LHCN-M2 (cell line): ENCODE measurements around the gene BTBD16. TPM values are rescaled to one million over a fixed set of nuclear protein-coding genes. Genes with fewer than 3 reads are reported as not detected.

Source experiments
- DNase-seq: peaks from one replicate; pipeline ENCODE4 v3.0.0-alpha.2; 2012; ENCODE audit warnings: low read depth
- total RNA-seq: library from RNA; depleted of rRNA; stranded (reverse); fragments of >200 nt; gene quantifications from 2 replicates; pipeline ENCODE4 v1.2.3, GENCODE V29; 2014; rRNA removed

The BTBD16 gene
- total RNA-seq, 1 experiment from 2014 or later, result not detected

DNA sequence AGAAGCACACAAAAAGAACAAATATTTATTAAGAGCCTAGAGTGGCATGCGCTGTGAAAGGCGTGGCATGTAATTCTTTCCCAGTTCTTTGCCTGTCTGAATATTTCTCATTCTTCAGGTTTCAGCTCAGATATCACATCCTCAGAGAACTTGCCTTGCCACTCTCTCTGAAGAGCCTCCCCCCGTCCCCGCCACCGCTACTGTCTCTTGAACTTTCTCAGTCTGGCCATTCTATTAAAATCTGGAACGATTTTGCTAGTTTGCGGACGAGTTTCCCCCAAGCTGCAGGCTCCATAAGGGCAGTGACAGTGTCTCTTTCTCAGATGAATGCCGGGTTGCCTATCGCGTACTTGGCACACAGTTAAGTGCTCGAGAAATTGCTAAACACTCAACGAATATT is 102.6 kb downstream of the BTBD16 start:
- peak; percentile 6 for DNase-seq

DNA sequence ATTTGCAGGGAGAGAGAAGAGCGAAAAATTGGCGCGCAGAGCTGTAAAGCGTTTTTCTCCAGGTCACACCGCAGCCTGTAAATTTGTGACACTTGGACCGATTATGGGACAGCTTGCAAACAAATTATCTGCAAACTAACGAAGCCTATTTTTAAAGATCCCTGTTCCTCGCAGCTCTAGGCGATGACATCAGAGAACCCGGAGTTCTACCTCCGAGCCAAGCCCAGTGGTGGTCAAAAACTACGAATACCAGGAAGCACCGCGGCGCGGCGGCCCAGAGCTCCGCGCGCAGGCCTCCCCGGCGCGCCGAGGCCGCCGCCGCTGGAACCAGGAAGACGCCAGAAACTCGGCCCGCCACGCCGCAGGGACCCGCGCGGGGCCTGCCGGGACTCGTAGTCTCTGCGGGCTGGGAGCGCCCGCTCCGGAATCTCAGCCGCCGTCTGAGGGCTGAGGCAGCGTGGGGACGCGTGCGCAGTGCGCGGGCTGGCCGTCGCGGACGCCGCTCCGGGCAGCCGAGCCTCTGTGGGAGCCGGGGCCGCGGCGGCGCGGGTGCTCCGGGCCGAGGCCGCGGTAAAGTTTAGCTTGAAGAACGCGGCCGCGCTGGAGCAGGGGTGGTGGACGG is 103.3 kb downstream of the BTBD16 start, which contains the start of gene PLEKHA1:
TSS of gene PLEKHA1 (plus strand) at position 472 of the 622 bp plus-strand sequence. CDS start 18,493 bp downstream, outside the sequence.
- peak; percentile 92 for DNase-seq

GRCh38 chr10:122374859-122375678 is 104.0 kb downstream of the BTBD16 start:
- peak; percentile 48 for DNase-seq

GRCh38 chr10:122375679-122376160 is 104.6 kb downstream of the BTBD16 start:
- DNase-seq, result no peak

DNA sequence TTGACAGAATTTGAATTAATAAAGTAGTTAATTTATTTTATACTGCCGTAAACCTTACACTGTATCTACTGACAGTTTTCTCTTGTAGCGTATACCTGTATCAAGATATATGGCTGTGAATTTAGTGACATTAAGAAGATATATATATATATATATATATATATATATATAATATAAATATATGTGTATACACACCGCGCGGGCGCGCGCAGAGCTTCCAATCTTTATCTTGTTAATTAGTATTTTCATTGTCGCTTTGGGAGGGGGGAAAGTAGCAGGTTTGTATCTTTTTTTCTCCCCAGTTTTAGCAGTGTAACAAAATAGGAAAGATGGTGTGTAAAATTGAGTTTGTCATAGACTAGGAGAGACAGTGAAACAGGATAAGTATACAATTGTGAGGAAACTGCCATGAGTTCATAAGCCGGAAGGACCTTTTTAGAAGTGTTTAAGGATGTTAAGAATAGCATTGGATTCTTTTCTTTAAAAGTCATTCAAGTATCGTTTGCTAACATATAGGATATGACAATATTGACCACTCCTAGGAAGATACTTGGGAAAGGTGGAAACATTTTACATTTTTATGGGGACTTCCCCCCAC is 105.4 kb downstream of the BTBD16 start:
- no peak for DNase-seq

DNA sequence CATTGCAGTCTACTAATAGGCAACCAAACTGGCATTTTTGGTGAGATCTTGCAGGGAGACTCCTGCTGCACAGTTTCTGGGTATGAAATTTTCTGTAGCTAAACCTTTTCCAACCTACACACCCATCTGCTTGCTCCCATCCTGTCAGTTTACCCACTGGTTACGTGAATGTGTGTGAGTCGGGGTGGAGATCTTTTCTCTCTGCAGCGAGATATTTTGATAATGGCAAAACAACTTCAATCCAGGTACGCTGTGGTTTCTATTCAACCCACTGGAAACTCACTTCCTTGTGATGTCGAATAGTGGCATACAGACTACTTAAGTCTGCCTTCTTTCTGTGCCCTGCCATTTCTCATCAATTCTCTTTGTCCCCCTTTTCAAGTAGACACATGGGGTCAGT is 107.9 kb downstream of the BTBD16 start:
- no peak for DNase-seq

- no peak for DNase-seq
Measured at GRCh38 chr10:122379537-122379936, 108.4 kb downstream of the BTBD16 start.

DNA sequence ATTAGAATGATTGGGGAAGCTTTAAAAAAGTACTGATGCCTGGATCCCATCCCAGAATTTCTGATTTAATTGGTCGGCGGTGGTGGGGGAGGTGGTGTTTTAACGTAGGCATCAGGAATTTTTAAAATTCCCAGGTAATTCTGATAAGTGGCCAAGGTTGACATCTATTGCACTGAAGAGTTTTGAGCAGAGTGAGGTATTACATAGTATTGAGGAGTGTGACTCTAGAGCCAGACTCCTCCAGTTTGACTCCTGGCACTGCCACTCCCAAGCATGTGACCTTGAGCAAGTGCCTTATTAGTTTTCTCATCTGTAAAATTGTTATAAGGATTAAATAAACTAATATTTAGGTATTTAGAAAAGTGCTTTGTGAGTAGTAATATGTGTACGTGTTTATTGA is 109.6 kb downstream of the BTBD16 start:
- no peak for DNase-seq

DNA sequence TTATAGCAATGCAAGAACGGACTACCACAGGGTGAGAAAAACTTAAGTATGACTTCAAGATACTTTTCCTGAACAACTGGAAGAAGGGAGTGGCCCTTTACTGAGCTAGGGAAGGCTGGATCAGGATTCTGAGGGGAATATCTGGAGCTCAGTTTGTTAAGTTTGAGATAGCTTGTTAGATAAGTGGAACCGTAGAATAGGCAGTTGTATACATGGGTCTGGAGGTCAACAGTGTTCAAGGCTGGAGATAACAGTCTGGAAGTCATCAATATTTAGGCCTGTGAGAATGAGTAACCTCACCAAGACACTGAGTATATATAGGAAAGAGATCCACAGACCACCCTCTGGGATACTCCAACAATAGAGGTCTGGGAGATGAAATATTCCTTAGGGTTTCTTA is 110.6 kb downstream of the BTBD16 start:
- no peak for DNase-seq

GRCh38 chr10:122386514-122386913 is 115.4 kb downstream of the BTBD16 start:
- DNase-seq, result no peak

DNA sequence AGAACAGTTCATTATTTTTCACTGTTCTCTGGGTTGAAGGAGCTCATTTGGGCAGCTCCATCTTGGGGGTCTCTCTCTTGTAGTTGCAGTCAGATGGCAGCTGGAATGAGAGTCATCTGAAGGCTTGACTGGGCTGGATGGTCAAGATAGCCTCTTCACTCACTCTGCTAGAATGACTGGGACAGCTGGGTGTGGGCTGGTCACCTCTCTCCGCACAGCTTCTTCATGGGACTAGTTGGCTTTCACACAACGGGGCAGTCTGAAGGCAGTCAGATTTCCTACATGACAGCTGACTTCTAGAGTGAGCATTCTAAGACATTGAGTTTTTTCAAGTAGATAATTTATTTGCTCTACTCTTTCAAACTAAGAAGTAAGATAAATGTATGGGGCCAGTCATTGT is 116.5 kb downstream of the BTBD16 start:
- peak; percentile 8 for DNase-seq

Other genes with a start within 250 kb of the BTBD16 start
- gene PLEKHA1, start 103.4 kb downstream of the BTBD16 start, total RNA-seq, result 10.1 and 17.3 TPM in 2 replicates
- gene ARMS2, start 183.4 kb downstream of the BTBD16 start, total RNA-seq, result not detected in 2 replicates
- 1,894 and 1,897 TPM in 2 replicates for gene HTRA1, start 190.3 kb downstream of the BTBD16 start, total RNA-seq